Sigmoid colon (tissue), 4 donors: Measurements from ENCODE around the gene SPP2.

Experiments used
- CTCF ChIP-seq, 4 experiments: fragments of 450-650 bp in 3 of 4; fragments of 200-600 bp in 1 of 4; IDR thresholded peaks; one replicate each; pipeline ENCODE4 v1.5.1; 2016 to 2019; ENCODE audit warnings: antibody characterized with exemption in 4 of 4, mild to moderate bottlenecking in 3 of 4, moderate library complexity in 2 of 4
- EP300 ChIP-seq, 4 donors: sonication (generic); formaldehyde crosslinking; IDR thresholded peaks; one replicate each; pipeline ENCODE4 v1.6.1; 2017; ENCODE audit warnings: antibody characterized with exemption in 4 of 4
- POLR2A ChIP-seq, 2 donors: fragments of 450-650 bp; IDR thresholded peaks; one replicate each; pipeline ENCODE4 v1.6.1; 2016; ENCODE audit warnings: antibody characterized with exemption in 2 of 2, mild to moderate bottlenecking in 2 of 2, moderate library complexity in 2 of 2

GRCh38 chr2:234048049-234048448 lies 2.5 kb upstream of the SPP2 start:
- no peak for TF ChIP-seq POLR2A (IDR thresholded peaks at IDR 0.05)
- TF ChIP-seq EP300 (IDR thresholded peaks at IDR 0.05): no peak
- TF ChIP-seq CTCF (IDR thresholded peaks at IDR 0.05): no peak
